ENCODE data around the gene NHSL2. TPM values are rescaled to one million over a fixed set of nuclear protein-coding genes. Genes with fewer than 3 reads are reported as not detected.

The NHSL2 gene
- total RNA-seq, 1 donor from 2014 or later = 57.6 TPM

DNA sequence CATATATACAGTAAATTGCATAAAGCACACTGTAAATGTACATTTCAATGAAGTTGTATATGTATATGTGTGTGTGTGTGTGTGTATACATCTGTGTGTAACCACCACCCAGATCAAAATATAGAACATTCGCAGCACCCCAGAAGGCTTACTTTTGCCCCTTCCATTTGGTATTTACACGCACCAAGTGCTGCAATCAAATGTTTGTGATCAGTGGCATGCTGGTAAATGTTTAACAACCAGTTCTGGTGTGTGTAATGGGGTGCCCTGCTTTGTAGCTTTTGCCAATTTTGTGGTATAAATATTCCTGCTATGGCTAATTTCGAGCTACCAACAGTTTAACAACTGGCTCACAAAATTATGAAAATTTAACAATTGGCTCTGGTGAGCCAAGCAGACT lies 119.8 kb downstream of the NHSL2 start:
- DNase-seq (ENCODE audit: low spot score) = no peak
- Mint-ChIP-seq H3K9me3 (ENCODE audit: unreplicated experiment) (no peaks in the 10 kb centered on the region), H3K27ac (ENCODE audit: unreplicated experiment) (no peak overlapping the region), H3K36me3 (ENCODE audit: low read depth, unreplicated experiment) (no peaks in the 10 kb centered on the region), H3K27me3 (ENCODE audit: unreplicated experiment) (peaks cover 1% of the 10 kb centered on the region), H3K4me3 (ENCODE audit: unreplicated experiment) (no peak overlapping the region), H3K4me1 (ENCODE audit: unreplicated experiment) (peaks cover 8% of the 10 kb centered on the region)
- TF ChIP-seq, protein P1, sequence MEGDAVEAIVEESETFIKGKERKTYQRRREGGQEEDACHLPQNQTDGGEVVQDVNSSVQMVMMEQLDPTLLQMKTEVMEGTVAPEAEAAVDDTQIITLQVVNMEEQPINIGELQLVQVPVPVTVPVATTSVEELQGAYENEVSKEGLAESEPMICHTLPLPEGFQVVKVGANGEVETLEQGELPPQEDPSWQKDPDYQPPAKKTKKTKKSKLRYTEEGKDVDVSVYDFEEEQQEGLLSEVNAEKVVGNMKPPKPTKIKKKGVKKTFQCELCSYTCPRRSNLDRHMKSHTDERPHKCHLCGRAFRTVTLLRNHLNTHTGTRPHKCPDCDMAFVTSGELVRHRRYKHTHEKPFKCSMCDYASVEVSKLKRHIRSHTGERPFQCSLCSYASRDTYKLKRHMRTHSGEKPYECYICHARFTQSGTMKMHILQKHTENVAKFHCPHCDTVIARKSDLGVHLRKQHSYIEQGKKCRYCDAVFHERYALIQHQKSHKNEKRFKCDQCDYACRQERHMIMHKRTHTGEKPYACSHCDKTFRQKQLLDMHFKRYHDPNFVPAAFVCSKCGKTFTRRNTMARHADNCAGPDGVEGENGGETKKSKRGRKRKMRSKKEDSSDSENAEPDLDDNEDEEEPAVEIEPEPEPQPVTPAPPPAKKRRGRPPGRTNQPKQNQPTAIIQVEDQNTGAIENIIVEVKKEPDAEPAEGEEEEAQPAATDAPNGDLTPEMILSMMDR (IDR thresholded peaks at IDR 0.05; ENCODE audit: unreplicated experiment) = no peak

DNA sequence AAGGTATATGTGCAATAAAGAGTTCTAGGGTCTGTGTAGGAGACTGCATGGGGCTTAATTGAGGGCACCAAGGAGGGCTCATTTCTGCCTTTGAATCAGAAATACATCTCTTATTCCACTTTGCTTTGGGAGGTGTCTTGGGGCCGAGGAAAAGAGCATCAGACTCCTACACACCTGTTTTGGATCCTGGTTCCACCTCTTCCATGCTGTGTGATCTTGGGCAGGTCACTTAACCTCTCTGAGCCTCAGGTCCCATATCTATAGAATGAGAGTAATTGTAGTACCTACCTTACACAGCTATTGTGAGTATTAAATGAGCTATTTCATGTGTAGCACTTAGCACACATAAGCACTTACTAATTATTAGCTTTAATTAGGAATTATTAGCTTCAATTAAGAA lies 120.5 kb downstream of the NHSL2 start:
- no peak overlapping the region for H3K27ac Mint-ChIP-seq (ENCODE audit: unreplicated experiment)
- TF ChIP-seq, protein P1 (IDR thresholded peaks at IDR 0.05; ENCODE audit: unreplicated experiment) = no peak
- no peaks in the 10 kb centered on the region for H3K9me3 Mint-ChIP-seq (ENCODE audit: unreplicated experiment)
- H3K36me3 Mint-ChIP-seq (ENCODE audit: low read depth, unreplicated experiment) = no peaks in the 10 kb centered on the region
- no peak overlapping the region for H3K4me3 Mint-ChIP-seq (ENCODE audit: unreplicated experiment)
- no peak for DNase-seq (ENCODE audit: low spot score)
- no peaks in the 10 kb centered on the region for H3K27me3 Mint-ChIP-seq (ENCODE audit: unreplicated experiment)
- peaks cover 6% of the 10 kb centered on the region for H3K4me1 Mint-ChIP-seq (ENCODE audit: unreplicated experiment)

GRCh38 chrX:72031634-72032033 lies 121.0 kb downstream of the NHSL2 start:
- H3K9me3 Mint-ChIP-seq (ENCODE audit: unreplicated experiment) = no peaks in the 10 kb centered on the region
- peaks cover 2% of the 10 kb centered on the region for H3K4me1 Mint-ChIP-seq (ENCODE audit: unreplicated experiment)
- no peak overlapping the region for H3K27ac Mint-ChIP-seq (ENCODE audit: unreplicated experiment)
- peaks cover 3% of the 10 kb centered on the region for H3K36me3 Mint-ChIP-seq (ENCODE audit: low read depth, unreplicated experiment)
- H3K27me3 Mint-ChIP-seq (ENCODE audit: unreplicated experiment) = peaks cover 1% of the 10 kb centered on the region
- TF ChIP-seq, protein P1 (IDR thresholded peaks at IDR 0.05; ENCODE audit: unreplicated experiment) = no peak
- DNase-seq (ENCODE audit: low spot score) = no peak
- no peak overlapping the region for H3K4me3 Mint-ChIP-seq (ENCODE audit: unreplicated experiment)

- Mint-ChIP-seq H3K27ac (ENCODE audit: unreplicated experiment) (no peak overlapping the region), H3K36me3 (ENCODE audit: low read depth, unreplicated experiment) (peaks cover 10% of the 10 kb centered on the region), H3K27me3 (ENCODE audit: unreplicated experiment) (peaks cover 1% of the 10 kb centered on the region), H3K4me3 (ENCODE audit: unreplicated experiment) (no peak overlapping the region), H3K4me1 (ENCODE audit: unreplicated experiment) (peaks cover 9% of the 10 kb centered on the region), H3K9me3 (ENCODE audit: unreplicated experiment) (no peaks in the 10 kb centered on the region)
- DNase-seq (ENCODE audit: low spot score) = no peak
- TF ChIP-seq, protein P1 (IDR thresholded peaks at IDR 0.05; ENCODE audit: unreplicated experiment) = no peak
These were observed 127.0 kb downstream of the NHSL2 start for GRCh38 chrX:72037601-72038000.

- TF ChIP-seq, protein P1 (IDR thresholded peaks at IDR 0.05; ENCODE audit: unreplicated experiment) = no peak
- H3K4me3 Mint-ChIP-seq (ENCODE audit: unreplicated experiment) = no peak overlapping the region
- peaks cover 1% of the 10 kb centered on the region for H3K27me3 Mint-ChIP-seq (ENCODE audit: unreplicated experiment)
- no peaks in the 10 kb centered on the region for H3K9me3 Mint-ChIP-seq (ENCODE audit: unreplicated experiment)
- no peak for DNase-seq (ENCODE audit: low spot score)
- peaks cover 10% of the 10 kb centered on the region for H3K36me3 Mint-ChIP-seq (ENCODE audit: low read depth, unreplicated experiment)
- peaks cover 10% of the 10 kb centered on the region for H3K4me1 Mint-ChIP-seq (ENCODE audit: unreplicated experiment)
- H3K27ac Mint-ChIP-seq (ENCODE audit: unreplicated experiment) = no peak overlapping the region
These were observed 127.4 kb downstream of the NHSL2 start for GRCh38 chrX:72038016-72038415.

All from endothelial cell (in vitro differentiated cells).